ENCODE results near the gene SUGCT. TPM values are rescaled to one million over a fixed set of nuclear protein-coding genes. Genes with fewer than 3 reads are reported as not detected.
"Not testable (repeated sequence)": the region's sequence is repeated elsewhere in the genome, so short reads cannot be mapped to it uniquely, and the experiment has no call there.

Gene SUGCT
- total RNA-seq, 1 experiment from 2014 or later: 5.4 TPM

DNA sequence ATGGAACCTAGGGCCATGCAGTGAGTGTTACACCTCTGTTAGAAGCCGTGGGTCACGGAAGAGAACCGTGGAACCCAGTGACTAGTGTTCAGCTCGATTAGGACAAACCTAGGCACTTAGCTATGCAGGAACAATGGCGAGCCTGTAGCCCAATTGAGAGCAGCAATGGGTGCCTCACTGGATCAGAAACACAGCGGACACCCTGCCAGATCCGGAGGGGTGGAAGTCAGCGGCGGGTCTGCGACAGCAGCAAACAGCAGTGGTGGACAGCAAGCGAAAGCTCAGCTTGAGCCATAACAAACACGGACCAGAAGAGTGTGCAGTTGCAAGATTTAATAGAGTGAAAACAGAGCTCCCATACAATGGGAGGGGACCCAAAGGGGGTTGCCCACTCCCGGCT, 38.3 kb downstream of the SUGCT start:
- H2BK5ac ChIP-seq (ENCODE audit: insufficient read length, low read length); H2BK12ac ChIP-seq (ENCODE audit: insufficient read length, low read depth, low read length); H3K79me2 ChIP-seq (ENCODE audit: insufficient read depth, low read length); H3K9me3 ChIP-seq (ENCODE audit: control insufficient read depth, low read depth, low read length); DNase-seq; H2BK120ac ChIP-seq (ENCODE audit: low read depth, low read length, poor library complexity, severe bottlenecking); H2BK20ac ChIP-seq (ENCODE audit: low read depth, low read length, poor library complexity, severe bottlenecking); H3K4me3 Mint-ChIP-seq; H3K36me3 Mint-ChIP-seq (ENCODE audit: insufficient read depth in 1 of 3, low read depth in 3 of 3); H3K4ac ChIP-seq (ENCODE audit: low read depth, low read length); H3K56ac ChIP-seq (ENCODE audit: insufficient read length, low read depth, low read length); H3T11ph ChIP-seq (ENCODE audit: low read length); H2AK5ac ChIP-seq (ENCODE audit: insufficient read length, low read length); H3K27me3 ChIP-seq (ENCODE audit: insufficient read depth, low read length); H3K27ac ChIP-seq (ENCODE audit: insufficient read length, low read depth, low read length); H3K4me1 Mint-ChIP-seq; H2BK15ac ChIP-seq (ENCODE audit: low read depth, low read length); H3K14ac ChIP-seq (ENCODE audit: insufficient read depth, low read length); H2AFZ ChIP-seq (ENCODE audit: low read length); H3K18ac ChIP-seq (ENCODE audit: insufficient read length, low read depth, low read length); H4K20me1 ChIP-seq (ENCODE audit: control insufficient read depth, insufficient read depth, insufficient read length); H3K23ac ChIP-seq (ENCODE audit: insufficient read length, low read depth, low read length); H3K79me1 ChIP-seq (ENCODE audit: insufficient read depth, low read depth, low read length, poor library complexity, severe bottlenecking); H3K27ac Mint-ChIP-seq; H3K9me3 Mint-ChIP-seq; H3K4me1 ChIP-seq (ENCODE audit: insufficient read depth, low read length); H3K9ac ChIP-seq (ENCODE audit: extremely low read depth, insufficient read length, low read length); H4K8ac ChIP-seq (replicated peaks; ENCODE audit: insufficient read length, low read depth, low read length); H4K5ac ChIP-seq (ENCODE audit: insufficient read length, low read depth, low read length); H3K23me2 ChIP-seq (ENCODE audit: insufficient read length, low read depth, low read length, poor library complexity, severe bottlenecking); H3K4me2 ChIP-seq (ENCODE audit: insufficient read depth, insufficient read length, low read length); H3K27me3 Mint-ChIP-seq (ENCODE audit: low read depth); H4K91ac ChIP-seq (ENCODE audit: insufficient read length, low read depth, low read length): not testable (repeated sequence)
- WGBS (ENCODE audit: extremely low coverage, insufficient read length, low lambda C conversion rate): no CpG with 5 or more reads among the region's 13 CpGs

DNA sequence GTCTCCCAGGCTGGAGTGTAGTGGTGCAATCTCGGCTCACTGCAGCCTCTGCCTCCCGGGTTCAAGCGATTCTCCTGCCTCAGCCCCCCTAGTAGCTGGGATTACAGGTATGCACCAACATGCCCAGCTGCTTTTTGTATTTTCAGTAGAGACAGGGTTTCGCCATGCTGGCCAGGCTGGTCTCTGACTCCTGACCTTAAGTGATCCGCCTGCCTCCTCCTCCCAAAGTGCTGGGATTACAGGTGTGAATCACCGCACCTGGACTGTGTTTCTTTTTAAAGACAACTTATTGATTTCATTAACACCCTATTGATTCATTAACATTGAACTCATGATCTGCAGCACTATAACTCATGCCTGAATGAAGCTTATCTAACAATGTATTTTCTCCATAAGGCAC, 40.5 kb downstream of the SUGCT start:
- H4K8ac ChIP-seq (replicated peaks; ENCODE audit: insufficient read length, low read depth, low read length); H3K4me1 Mint-ChIP-seq; H2BK120ac ChIP-seq (ENCODE audit: low read depth, low read length, poor library complexity, severe bottlenecking); H2BK15ac ChIP-seq (ENCODE audit: low read depth, low read length); H3K27ac Mint-ChIP-seq; H3K9me3 Mint-ChIP-seq; H3K14ac ChIP-seq (ENCODE audit: insufficient read depth, low read length); H2AK5ac ChIP-seq (ENCODE audit: insufficient read length, low read length); H3K56ac ChIP-seq (ENCODE audit: insufficient read length, low read depth, low read length); H4K5ac ChIP-seq (ENCODE audit: insufficient read length, low read depth, low read length); DNase-seq; H2AFZ ChIP-seq (ENCODE audit: low read length); H4K20me1 ChIP-seq (ENCODE audit: control insufficient read depth, insufficient read depth, insufficient read length); H3K27ac ChIP-seq (ENCODE audit: insufficient read length, low read depth, low read length); H3K23ac ChIP-seq (ENCODE audit: insufficient read length, low read depth, low read length); H3K23me2 ChIP-seq (ENCODE audit: insufficient read length, low read depth, low read length, poor library complexity, severe bottlenecking); H2BK12ac ChIP-seq (ENCODE audit: insufficient read length, low read depth, low read length); H4K91ac ChIP-seq (ENCODE audit: insufficient read length, low read depth, low read length); H3K4me3 Mint-ChIP-seq; H3K27me3 Mint-ChIP-seq (ENCODE audit: low read depth); H2BK5ac ChIP-seq (ENCODE audit: insufficient read length, low read length); H3K4ac ChIP-seq (ENCODE audit: low read depth, low read length); H3K4me1 ChIP-seq (ENCODE audit: insufficient read depth, low read length); H3K79me1 ChIP-seq (ENCODE audit: insufficient read depth, low read depth, low read length, poor library complexity, severe bottlenecking); H3K79me2 ChIP-seq (ENCODE audit: insufficient read depth, low read length); H3K4me2 ChIP-seq (ENCODE audit: insufficient read depth, insufficient read length, low read length); H3K36me3 Mint-ChIP-seq (ENCODE audit: insufficient read depth in 1 of 3, low read depth in 3 of 3); H3K9ac ChIP-seq (ENCODE audit: extremely low read depth, insufficient read length, low read length); H3T11ph ChIP-seq (ENCODE audit: low read length); H3K18ac ChIP-seq (ENCODE audit: insufficient read length, low read depth, low read length); H3K27me3 ChIP-seq (ENCODE audit: insufficient read depth, low read length); H3K9me3 ChIP-seq (ENCODE audit: control insufficient read depth, low read depth, low read length); H2BK20ac ChIP-seq (ENCODE audit: low read depth, low read length, poor library complexity, severe bottlenecking): not testable (repeated sequence)
- WGBS (ENCODE audit: extremely low coverage, insufficient read length, low lambda C conversion rate): no CpG with 5 or more reads among the region's 6 CpGs
